Measurements from ENCODE around the gene SLFN12.
"Not testable (repeated sequence)": the region's sequence is repeated elsewhere in the genome, so short reads cannot be mapped to it uniquely, and the experiment has no call there.

The SLFN12 gene

DNA sequence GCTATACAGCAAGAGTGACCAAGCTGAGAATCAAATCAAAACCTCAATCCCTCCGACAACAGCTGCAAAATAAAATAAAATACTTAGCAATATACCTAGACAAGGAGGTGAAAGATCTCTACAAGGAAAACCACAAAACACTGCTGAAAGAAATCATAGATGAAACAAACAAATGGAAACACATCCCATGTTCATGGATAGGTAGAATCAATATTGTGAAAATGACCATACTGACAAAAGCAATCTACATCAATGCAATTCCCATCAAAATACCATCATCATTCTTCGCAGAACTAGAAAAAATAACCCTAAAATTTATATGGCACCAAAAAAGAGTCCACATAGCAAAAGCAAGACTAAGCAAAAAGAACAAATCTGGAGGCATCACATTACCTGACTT is 17.6 kb downstream of the SLFN12 start:
- not testable (repeated sequence) for H3K4me3 ChIP-seq (ENCODE audit: low read depth, low read length); H3K4ac ChIP-seq (ENCODE audit: low read depth, low read length); H3K27me3 ChIP-seq (ENCODE audit: insufficient read depth, low read length); H3K9me3 ChIP-seq (ENCODE audit: insufficient read depth, low read depth, low read length); H3K27ac ChIP-seq (ENCODE audit: low read depth, low read length); H3K14ac ChIP-seq (ENCODE audit: low read length); H3K79me1 ChIP-seq (ENCODE audit: low read length); H2BK12ac ChIP-seq (ENCODE audit: low read length); H3K4me2 ChIP-seq (ENCODE audit: low read length); H3K4me1 ChIP-seq (ENCODE audit: control insufficient read depth in 1 of 2, insufficient read depth in 2 of 2, low read length in 2 of 2); H3K23ac ChIP-seq (ENCODE audit: low read length); H2BK120ac ChIP-seq (ENCODE audit: insufficient read depth, low read length, poor library complexity); H4K91ac ChIP-seq (ENCODE audit: low read depth, low read length); H3K79me2 ChIP-seq (ENCODE audit: control insufficient read depth, insufficient read depth, low read length, poor library complexity); H2BK5ac ChIP-seq (ENCODE audit: low read depth, low read length, poor library complexity); H3K9ac ChIP-seq (ENCODE audit: low read length); H2AK5ac ChIP-seq (ENCODE audit: low read length); DNase-seq; H4K8ac ChIP-seq (ENCODE audit: low read depth, low read length); H4K12ac ChIP-seq (ENCODE audit: low read depth, low read length); H3K18ac ChIP-seq (ENCODE audit: low read length); H2AFZ ChIP-seq (ENCODE audit: insufficient read depth, low read length, poor library complexity)
- WGBS (ENCODE audit: extremely low coverage, insufficient coverage, insufficient read length) = no CpG with 5 or more reads among the region's 2 CpGs
- peaks cover 8 to 13% of the 10 kb centered on the region in 2 experiments for H3K36me3 ChIP-seq (ENCODE audit: control insufficient read depth in 1 of 2, insufficient read depth in 2 of 2, low read length in 2 of 2)

DNA sequence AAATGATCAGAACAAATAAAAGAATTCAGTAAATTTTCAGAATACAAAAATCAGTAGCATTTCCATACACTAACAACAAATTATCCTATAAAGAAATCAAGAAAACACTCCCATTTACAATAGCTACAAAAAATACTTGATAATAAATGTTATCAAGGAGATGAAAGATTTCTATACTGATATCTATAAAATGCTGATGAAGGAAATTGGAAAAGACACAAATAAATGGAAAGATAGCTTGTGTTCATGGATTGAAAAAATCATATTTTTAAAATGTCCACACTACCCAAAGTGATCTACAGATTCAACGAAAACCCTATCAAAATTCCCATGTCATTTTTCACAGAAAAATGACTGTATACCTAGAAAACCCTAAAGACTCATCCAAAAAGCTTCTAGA is 18.1 kb downstream of the SLFN12 start:
- H3K18ac ChIP-seq (ENCODE audit: low read length) = no peak overlapping the region
- H3K4me2 ChIP-seq (ENCODE audit: low read length) = no peak overlapping the region
- H3K27ac ChIP-seq (ENCODE audit: low read depth, low read length) = no peak overlapping the region
- no peak overlapping the region for H3K23ac ChIP-seq (ENCODE audit: low read length)
- H3K9me3 ChIP-seq (ENCODE audit: insufficient read depth, low read depth, low read length) = peaks cover 2% of the 10 kb centered on the region
- no peaks in the 10 kb centered on the region for H3K79me1 ChIP-seq (ENCODE audit: low read length)
- no peak overlapping the region for H2BK5ac ChIP-seq (ENCODE audit: low read depth, low read length, poor library complexity)
- H3K14ac ChIP-seq (ENCODE audit: low read length) = no peak overlapping the region
- H3K4ac ChIP-seq (ENCODE audit: low read depth, low read length) = no peak overlapping the region
- H2AK5ac ChIP-seq (ENCODE audit: low read length) = no peak overlapping the region
- no peak overlapping the region for H4K8ac ChIP-seq (ENCODE audit: low read depth, low read length)
- H4K91ac ChIP-seq (ENCODE audit: low read depth, low read length) = no peak overlapping the region
- H3K9ac ChIP-seq (ENCODE audit: low read length) = no peak overlapping the region
- H2BK12ac ChIP-seq (ENCODE audit: low read length) = no peak overlapping the region
- no peak overlapping the region for H2BK120ac ChIP-seq (ENCODE audit: insufficient read depth, low read length, poor library complexity)
- no peak overlapping the region for H3K4me3 ChIP-seq (ENCODE audit: low read depth, low read length)
- no peaks in the 10 kb centered on the region for H3K27me3 ChIP-seq (ENCODE audit: insufficient read depth, low read length)
- no peak overlapping the region for H2AFZ ChIP-seq (ENCODE audit: insufficient read depth, low read length, poor library complexity)
- no peak for DNase-seq
- WGBS (ENCODE audit: extremely low coverage, insufficient coverage, insufficient read length) = no CpG with 5 or more reads among the region's 1 CpG
- no peaks in the 10 kb centered on the region for H3K79me2 ChIP-seq (ENCODE audit: control insufficient read depth, insufficient read depth, low read length, poor library complexity)
- peaks cover 8 to 15% of the 10 kb centered on the region in 2 experiments for H3K36me3 ChIP-seq (ENCODE audit: control insufficient read depth in 1 of 2, insufficient read depth in 2 of 2, low read length in 2 of 2)
- no peaks in the 10 kb centered on the region for H3K4me1 ChIP-seq (ENCODE audit: control insufficient read depth in 1 of 2, insufficient read depth in 2 of 2, low read length in 2 of 2)
- H4K12ac ChIP-seq (ENCODE audit: low read depth, low read length) = no peak overlapping the region

DNA sequence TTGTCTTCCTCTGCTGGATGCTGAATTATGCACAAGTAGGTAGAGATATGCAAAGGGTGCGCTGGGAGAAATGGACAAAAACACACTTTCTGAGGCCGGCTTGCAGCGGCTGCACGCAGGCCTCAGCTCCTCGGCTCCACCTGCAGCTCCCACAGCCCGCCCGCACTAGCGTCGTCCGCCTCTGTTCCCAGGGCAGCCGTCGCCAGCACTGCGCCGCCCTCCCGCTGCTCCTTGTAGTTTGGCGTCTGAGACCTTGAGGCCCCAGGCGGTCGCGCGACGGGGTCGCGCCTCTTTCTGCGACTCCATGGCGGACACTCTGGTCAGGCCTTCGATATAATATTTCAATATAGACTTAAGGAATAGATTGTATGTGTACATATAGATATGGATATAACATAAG is 24.8 kb downstream of the SLFN12 start:
- H2AK5ac ChIP-seq (ENCODE audit: low read length) = no peak overlapping the region
- no peaks in the 10 kb centered on the region for H3K4me1 ChIP-seq (ENCODE audit: control insufficient read depth in 1 of 2, insufficient read depth in 2 of 2, low read length in 2 of 2)
- H2BK12ac ChIP-seq (ENCODE audit: low read length) = no peak overlapping the region
- no peaks in the 10 kb centered on the region for H3K79me2 ChIP-seq (ENCODE audit: control insufficient read depth, insufficient read depth, low read length, poor library complexity)
- H3K23ac ChIP-seq (ENCODE audit: low read length) = no peak overlapping the region
- peaks cover 2% of the 10 kb centered on the region for H3K9me3 ChIP-seq (ENCODE audit: insufficient read depth, low read depth, low read length)
- no CpG with 5 or more reads among the region's 26 CpGs for WGBS (ENCODE audit: extremely low coverage, insufficient coverage, insufficient read length)
- no peaks in the 10 kb centered on the region for H3K27me3 ChIP-seq (ENCODE audit: insufficient read depth, low read length)
- no peak for DNase-seq
- peak overlapping the region; percentile 27 for H3K9ac ChIP-seq (ENCODE audit: low read length)
- H3K4ac ChIP-seq (ENCODE audit: low read depth, low read length) = no peak overlapping the region
- H3K4me2 ChIP-seq (ENCODE audit: low read length) = no peak overlapping the region
- H3K4me3 ChIP-seq (ENCODE audit: low read depth, low read length) = no peak overlapping the region
- H4K12ac ChIP-seq (ENCODE audit: low read depth, low read length) = no peak overlapping the region
- H3K79me1 ChIP-seq (ENCODE audit: low read length) = no peaks in the 10 kb centered on the region
- H2BK5ac ChIP-seq (ENCODE audit: low read depth, low read length, poor library complexity) = no peak overlapping the region
- H2BK120ac ChIP-seq (ENCODE audit: insufficient read depth, low read length, poor library complexity) = no peak overlapping the region
- no peak overlapping the region for H4K91ac ChIP-seq (ENCODE audit: low read depth, low read length)
- H3K36me3 ChIP-seq (ENCODE audit: control insufficient read depth in 1 of 2, insufficient read depth in 2 of 2, low read length in 2 of 2) = peaks cover 12 to 20% of the 10 kb centered on the region in 2 experiments
- no peak overlapping the region for H4K8ac ChIP-seq (ENCODE audit: low read depth, low read length)
- no peak overlapping the region for H2AFZ ChIP-seq (ENCODE audit: insufficient read depth, low read length, poor library complexity)
- H3K18ac ChIP-seq (ENCODE audit: low read length) = no peak overlapping the region
- no peak overlapping the region for H3K27ac ChIP-seq (ENCODE audit: low read depth, low read length)
- no peak overlapping the region for H3K14ac ChIP-seq (ENCODE audit: low read length)

DNA sequence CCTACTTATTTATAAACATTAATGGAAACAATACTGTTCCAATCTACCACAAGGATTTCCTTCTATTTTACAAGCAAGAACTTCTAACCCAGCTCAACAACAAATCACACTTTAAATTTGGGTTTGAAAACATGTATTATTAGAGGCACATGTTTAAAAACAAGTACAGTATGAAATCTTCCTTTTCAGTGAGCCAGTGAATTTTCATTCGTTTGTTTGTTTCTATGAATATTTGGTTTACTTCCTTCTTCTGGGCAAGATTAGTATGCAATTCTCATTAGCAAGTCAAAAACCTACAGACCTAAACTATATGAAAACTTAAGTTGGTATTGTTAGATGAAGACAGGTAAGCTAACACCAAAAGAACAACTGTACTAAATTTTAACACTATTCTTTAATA is 25.7 kb downstream of the SLFN12 start:
- Histone ChIP-seq H4K91ac (ENCODE audit: low read depth, low read length) (no peak overlapping the region), H4K12ac (ENCODE audit: low read depth, low read length) (no peak overlapping the region), H3K79me1 (ENCODE audit: low read length) (no peaks in the 10 kb centered on the region), H3K4ac (ENCODE audit: low read depth, low read length) (no peak overlapping the region), H2AK5ac (ENCODE audit: low read length) (no peak overlapping the region), H2BK120ac (ENCODE audit: insufficient read depth, low read length, poor library complexity) (no peak overlapping the region), H3K27me3 (ENCODE audit: insufficient read depth, low read length) (no peaks in the 10 kb centered on the region), H3K79me2 (ENCODE audit: control insufficient read depth, insufficient read depth, low read length, poor library complexity) (no peaks in the 10 kb centered on the region), H3K18ac (ENCODE audit: low read length) (no peak overlapping the region), H3K9ac (ENCODE audit: low read length) (no peak overlapping the region), H3K4me1 (ENCODE audit: control insufficient read depth in 1 of 2, insufficient read depth in 2 of 2, low read length in 2 of 2) (no peaks in the 10 kb centered on the region), H2AFZ (ENCODE audit: insufficient read depth, low read length, poor library complexity) (no peak overlapping the region), H3K23ac (ENCODE audit: low read length) (no peak overlapping the region), H3K27ac (ENCODE audit: low read depth, low read length) (no peak overlapping the region), H3K4me3 (ENCODE audit: low read depth, low read length) (no peak overlapping the region), H3K36me3 (ENCODE audit: control insufficient read depth in 1 of 2, insufficient read depth in 2 of 2, low read length in 2 of 2) (peaks cover 12 to 19% of the 10 kb centered on the region in 2 experiments), H3K4me2 (ENCODE audit: low read length) (no peak overlapping the region), H2BK5ac (ENCODE audit: low read depth, low read length, poor library complexity) (no peak overlapping the region), H2BK12ac (ENCODE audit: low read length) (no peak overlapping the region), H4K8ac (ENCODE audit: low read depth, low read length) (no peak overlapping the region), H3K14ac (ENCODE audit: low read length) (no peak overlapping the region), H3K9me3 (ENCODE audit: insufficient read depth, low read depth, low read length) (peaks cover 2% of the 10 kb centered on the region)
- no peak for DNase-seq
- no CpG with 5 or more reads among the region's 1 CpG for WGBS (ENCODE audit: extremely low coverage, insufficient coverage, insufficient read length)
